GM18519 (cell line): Measurements from ENCODE around the gene NT5C3B.

Experiments used
- ATAC-seq: cut with Tn5 transposase; IDR thresholded peaks from one replicate; pipeline ENCODE4 v1.9.1; 2021; ENCODE audit warnings: mild to moderate bottlenecking, moderate library complexity; ENCODE audit not compliant: unreplicated experiment, low FRiP score

Gene NT5C3B

DNA sequence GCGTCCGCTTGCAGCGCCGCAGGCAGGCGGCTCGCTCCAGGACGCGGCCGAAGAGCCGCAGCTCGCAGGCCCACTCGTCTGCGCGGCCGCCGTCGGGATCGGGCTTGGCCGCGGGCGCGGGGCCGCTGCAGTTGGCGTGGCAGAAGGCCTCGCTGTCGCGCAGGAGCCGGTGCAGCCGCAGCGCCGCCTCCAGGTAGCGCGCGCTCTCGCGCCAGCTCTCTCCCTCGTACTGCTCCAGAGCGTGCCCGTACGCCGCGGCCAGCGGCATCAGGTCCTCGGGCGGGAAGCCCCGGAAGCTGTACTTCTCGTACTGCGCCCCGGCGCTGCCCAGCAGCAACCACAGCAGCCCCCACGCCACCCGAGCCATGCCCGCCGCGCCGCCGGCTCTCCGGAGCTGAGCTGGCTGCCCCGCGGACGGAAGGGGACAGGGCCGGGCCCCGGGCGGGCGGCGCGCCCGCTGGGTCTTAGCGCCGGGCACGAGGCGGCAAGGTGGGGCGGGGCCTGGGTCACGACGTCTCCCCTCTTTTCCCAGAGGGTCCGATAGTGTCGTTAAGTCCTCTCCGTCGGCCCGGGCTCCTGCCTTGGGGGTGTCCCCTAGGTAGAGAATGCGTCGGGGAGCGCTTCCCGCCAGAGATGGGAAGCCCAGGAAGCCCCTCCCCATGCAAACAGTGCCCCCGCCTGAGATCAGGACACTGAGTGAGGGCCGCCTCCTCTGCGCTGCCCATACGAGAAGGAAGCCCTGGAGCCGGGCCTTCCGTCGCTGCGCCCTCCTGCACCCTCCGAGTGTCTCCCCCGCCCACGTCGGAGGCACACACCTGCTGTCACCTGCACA lies 24.3 kb downstream of the NT5C3B start, which contains the start of gene P3H4:
Gene P3H4 (minus strand): TSS at position 401 of the 832 bp plus-strand sequence. CDS start 34 bp downstream, at position 367.
- ATAC-seq, result no peak

DNA sequence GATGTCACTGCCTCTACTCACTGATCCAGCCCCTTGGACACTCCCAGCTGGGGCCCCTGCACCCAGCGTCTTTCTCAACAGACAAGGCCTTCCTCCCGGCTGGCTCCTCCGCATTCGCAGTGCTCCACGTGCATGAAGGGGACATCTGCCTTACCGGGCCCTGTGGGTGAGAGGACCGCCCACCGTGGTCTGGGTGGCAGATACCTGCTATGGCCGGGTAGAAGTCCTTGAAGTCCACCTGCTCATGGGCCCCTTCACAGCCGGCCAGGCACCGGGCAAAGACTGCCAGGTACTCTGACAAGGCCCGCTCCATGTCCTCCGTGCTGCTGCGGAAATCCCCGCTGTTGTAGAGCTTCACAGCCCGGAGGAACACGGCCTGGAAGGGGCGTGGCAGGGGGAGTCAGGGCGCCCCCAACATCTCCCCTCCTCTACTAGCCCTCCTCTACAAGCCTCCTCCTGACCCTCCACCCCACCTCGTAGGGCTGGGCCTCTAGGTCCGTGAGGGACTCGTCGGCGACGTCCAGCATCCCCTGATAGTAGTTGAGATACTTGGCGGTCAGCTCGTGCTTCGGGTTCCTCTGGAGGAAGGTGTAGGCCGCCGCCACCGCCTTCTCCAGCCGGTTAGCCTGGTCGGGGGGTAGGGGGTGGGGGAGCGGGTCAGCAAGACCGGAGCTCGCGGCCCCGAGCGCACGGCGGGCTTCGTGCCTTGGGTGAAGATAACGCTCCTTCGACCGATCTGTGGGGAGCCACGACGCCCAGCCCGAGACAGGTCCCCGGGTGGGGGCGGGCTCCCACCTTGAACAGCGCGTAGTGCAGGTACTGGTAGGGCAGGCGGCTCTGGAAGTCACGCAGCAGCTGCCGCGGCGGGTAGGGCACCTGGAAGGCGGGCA lies 25.1 kb downstream of the NT5C3B start:
- ATAC-seq, result no peak

DNA sequence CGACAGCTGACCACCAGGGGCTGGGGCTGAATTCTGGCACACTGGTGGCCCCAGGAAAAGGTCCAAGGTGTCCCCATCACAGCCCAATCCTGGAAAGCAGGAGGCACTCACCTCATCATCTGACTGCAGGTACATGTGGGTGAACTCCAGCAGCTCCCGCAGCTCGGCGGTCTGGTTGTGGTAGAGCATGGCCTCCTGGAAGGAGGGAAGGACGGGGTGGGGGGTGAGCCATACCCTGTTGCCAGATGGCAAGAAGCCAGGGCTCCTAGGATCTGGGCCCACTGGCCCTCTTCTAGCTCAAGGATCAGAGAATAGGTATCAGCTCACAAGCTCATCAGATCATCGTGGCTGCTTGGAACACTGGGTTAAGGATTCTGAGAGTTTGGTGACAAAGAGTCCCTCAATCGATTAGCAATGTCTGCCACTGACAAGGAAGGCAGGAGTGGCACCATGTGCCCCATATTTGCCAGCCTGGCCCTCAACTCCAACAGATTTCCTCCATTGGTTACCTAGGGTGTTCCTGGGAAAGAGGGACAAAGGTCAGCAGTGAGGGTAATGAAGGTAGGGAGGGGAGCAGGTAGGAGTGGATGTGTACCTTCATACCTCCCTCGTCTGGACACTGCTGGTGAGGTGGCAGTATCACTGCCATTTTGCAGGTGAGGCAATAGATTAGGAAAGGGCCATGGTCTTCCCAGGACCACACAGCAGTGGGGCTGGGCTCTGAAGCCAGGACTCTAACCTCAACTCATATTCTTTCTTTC lies 29.2 kb downstream of the NT5C3B start:
- ATAC-seq, result no peak

DNA sequence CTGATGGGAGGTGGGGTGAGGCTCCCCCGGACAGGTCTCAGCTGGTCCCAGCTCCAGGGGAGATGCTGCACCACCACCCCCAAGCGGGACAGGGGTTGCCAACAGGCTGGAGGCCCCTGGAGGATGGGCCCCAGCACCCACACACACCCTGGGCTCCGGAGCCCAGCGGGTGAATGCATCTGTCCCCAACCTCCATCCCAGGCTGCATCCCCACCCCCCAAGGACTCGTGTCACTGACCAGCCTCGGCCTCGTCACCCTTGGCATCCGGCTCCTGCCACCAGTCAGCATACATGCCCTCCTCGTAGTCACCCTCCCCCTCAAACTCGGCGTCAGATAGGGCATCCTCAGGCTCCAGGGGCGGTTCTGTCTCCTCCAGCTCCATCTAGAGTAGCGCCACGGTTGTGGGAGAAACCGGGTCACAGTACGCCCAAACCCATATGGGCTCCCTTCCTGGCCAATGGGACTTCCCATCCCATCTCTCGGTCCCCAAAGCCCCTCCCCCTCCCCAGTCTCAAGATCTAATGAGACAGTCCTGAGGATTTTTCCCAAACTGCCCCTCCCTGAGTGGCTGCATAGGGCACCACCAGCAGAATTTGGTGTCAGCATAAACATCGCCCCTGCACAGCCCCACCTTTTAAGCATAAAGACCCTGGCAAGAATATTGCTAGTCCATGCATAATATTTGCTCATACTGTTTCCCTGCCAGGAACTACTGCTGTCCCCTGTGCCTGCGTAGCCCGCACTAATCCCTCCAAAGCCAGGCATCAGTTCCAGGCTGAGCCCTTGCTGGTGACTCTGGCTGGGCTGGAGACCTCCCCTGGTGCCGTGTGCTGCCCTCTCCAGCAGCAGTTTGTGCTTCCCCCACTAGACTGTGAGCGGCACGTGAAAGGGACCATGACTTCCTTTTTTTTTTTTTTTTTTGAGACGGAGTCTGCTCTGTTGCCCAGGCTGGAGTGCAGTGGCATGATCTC lies 32.7 kb downstream of the NT5C3B start:
- no peak for ATAC-seq

DNA sequence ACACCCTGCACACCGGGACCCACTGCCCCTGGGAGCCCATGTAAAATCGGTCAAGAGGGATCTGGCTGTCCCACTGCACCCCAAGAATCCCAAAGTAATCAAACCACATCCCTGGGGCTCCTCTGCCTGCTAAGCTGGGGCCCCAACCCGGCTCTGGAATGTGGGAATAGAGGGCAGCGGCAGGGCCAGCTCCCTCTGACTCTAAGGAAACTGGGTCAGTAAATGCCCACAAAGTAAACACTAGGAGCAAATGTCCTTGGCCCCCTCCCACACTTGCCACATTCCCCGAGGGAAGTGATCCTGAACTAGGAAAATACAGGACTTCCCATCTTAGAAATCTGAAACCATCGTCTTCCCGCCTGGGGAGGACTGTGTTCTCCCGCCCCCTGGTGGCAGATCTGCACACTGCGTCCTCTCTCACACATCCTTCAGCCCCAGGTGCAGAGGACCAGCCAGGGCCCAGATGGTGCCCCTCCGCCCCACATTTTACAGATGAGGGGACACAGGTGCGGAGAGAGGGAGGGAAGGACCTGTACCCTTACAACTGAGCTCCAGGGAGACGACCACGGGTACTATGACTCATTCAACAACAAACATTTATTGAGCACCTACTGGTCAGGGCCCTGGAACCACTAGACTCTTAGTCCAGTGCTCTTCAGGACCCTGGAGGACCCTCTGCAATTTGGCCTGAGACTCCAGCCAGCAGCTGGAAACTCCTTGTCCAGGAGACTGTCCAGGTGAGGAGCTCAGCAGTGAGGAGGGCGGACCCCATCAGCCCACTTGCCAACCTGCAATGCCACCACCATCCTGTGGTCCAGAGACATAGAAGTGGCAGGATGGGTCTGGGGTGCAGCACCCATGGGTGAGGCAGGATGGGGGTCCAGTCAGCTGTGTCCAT lies 34.4 kb downstream of the NT5C3B start:
- no peak for ATAC-seq

DNA sequence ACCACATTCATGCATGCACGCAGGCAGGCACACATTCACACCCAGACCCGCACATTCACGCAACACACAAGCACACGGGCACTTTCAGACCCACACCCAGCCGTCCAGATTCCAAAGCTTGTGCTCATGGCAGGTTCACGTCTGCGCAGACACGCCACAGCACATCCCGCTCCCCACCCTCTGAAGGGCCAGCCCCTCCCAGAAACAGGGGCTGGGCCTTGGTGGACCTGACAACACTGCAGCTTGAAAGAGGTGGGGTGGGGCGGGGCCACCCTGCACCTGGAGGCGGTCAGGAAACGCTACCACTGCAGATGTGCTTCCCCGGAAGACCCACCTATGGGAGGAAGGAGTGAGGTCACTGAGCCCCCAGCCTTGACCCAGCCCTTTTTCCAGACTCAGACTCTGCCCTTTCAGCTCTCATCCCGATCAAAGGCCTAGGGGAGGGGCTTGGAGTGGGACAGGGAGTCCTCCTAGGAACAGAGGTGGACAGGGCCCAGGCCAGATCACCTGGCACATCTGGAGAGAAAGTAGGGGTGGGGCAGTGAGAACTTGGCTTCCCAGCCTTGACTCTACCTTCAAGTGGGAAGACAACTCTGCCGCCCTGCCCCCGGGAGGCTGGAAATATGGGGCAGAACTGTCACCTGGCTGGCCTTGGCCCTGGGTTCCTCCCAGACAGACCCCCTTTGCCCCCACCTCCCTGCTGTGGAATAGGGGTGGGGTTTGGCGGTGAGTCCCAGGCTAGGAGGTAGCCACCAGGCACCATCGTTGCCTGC lies 35.2 kb downstream of the NT5C3B start:
- ATAC-seq, result no peak

DNA sequence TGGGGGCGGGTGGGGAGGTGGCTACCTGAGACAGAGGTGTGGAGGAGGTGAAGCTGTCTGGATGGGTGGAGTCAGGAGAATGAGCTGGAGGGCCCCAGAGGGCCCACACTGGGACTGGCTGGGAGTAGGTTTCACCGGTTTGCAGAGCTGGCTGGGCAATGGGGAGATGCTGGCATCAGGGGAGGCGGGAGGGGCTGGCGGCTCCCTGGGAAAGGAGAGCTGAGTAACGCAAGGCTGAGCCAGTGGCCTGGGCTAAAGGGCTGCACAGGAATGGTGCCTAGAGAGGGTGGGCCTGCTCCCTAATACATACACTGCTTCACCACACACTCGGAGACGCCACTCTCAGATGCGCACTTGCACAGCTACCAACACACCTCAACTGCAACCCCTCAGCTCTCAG lies 36.7 kb downstream of the NT5C3B start:
- no peak for ATAC-seq

DNA sequence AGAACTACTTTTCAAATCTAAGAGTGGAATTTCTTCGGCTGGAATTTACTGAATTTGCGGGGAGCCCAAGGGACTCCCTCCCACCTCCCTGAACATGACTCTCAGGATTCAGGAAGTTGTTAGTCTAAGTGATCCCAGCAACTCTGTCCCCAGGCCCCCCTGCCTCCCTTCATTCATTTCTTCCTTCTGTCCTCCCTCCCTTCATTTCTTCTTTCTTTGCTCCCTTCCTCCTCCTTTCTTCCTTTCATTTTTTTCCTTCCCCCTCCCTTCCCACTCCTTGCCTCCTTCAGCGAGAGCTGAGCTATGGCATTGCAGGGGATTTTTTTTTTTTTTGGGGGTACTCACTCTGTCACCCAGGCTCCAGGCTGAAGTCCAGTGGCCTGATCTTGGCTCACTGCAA lies 38.7 kb downstream of the NT5C3B start:
- no peak for ATAC-seq

DNA sequence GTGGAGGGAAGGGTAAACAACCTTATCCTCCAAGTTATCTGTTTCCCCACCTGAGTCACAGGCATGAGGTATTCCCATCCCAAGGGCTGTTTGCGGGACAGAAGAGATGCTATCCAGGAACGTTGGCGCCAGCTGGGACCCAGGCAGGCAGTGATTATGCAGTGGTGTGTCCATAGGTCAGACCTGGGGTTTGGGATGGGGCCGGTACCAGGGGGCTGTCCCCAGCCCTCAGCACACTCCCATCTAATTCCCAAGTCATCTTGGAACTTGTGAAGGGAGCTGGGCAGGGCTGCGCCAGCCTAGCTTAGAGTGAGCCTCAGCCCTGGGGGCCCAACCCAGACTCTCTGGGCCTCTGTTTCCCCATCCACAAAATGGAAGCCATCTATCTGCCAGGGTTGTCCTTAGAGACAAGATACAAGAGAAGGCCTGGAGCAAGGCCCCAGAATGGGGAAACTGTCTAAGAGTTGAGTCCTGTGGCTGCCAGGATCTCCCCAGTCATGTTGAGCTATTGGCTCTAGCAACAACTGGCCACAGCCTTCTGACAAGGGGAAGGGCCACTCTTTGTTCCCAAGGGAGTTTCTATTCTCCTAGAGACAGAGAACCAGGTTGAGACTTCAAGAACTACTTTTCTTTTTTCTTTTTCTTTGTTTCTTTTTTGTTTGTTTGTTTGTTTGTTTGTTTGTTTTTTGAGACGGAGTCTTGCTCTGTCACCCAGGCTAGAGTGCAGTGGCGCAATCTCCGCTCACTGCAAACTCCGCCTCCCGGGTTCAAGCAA lies 39.7 kb downstream of the NT5C3B start:
- ATAC-seq, result no peak

DNA sequence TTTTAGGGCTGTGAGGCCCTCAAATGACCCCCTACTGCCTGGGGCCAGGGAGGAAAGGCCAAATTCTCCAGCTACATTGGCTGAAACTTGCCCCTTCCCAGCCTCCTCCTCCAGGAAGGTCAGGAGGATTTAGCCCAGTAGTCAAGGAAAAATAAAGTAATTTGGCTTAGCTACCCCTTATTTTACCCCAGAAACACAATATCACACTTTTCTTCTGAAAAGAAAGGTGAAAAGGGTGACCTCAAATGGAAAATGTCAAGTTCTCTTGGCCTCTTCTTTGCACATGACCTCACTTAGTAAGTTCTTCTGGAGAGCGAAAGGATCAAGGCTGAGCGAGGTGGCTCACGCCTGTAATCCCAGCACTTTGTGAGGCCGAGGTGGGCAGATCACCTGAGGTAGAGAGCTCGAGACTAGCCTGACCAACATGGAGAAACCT lies 41.5 kb downstream of the NT5C3B start:
- no peak for ATAC-seq

DNA sequence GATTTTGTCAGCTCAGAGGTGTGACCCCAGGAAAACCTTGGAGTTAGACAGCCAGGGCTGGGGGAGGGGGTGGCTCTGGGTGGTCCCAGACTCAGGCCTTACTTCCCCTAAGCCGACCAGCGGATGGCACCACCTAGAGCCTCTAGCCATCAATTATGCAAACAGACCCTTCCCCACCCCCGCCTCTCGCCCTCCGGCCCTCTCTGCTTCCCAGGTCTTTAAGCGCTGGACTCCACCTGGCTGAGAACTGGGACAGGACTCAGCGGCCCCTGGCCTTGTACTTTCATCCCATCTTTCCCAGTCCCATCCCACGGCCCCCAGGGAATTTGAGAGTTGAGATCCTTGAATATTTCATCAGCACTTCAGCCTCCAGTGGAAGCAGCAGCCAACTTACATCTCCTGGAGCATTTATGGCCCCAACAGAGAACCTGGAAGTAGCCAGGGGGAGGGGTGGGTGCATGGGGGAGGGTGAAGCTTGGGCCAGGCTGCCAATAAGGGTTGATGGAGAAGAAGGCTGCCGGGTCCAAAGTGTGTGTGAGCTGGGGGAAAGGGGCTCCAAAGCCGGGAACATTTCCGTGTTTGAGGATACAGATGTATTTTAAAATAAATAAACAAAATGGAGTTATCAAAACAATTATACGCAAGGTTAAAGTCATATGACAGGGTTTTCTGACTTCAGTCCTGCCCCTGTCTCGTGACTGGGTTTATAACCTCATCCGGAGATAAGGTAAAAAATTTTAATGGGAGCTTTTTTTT lies 42.1 kb downstream of the NT5C3B start:
- ATAC-seq, result no peak

DNA sequence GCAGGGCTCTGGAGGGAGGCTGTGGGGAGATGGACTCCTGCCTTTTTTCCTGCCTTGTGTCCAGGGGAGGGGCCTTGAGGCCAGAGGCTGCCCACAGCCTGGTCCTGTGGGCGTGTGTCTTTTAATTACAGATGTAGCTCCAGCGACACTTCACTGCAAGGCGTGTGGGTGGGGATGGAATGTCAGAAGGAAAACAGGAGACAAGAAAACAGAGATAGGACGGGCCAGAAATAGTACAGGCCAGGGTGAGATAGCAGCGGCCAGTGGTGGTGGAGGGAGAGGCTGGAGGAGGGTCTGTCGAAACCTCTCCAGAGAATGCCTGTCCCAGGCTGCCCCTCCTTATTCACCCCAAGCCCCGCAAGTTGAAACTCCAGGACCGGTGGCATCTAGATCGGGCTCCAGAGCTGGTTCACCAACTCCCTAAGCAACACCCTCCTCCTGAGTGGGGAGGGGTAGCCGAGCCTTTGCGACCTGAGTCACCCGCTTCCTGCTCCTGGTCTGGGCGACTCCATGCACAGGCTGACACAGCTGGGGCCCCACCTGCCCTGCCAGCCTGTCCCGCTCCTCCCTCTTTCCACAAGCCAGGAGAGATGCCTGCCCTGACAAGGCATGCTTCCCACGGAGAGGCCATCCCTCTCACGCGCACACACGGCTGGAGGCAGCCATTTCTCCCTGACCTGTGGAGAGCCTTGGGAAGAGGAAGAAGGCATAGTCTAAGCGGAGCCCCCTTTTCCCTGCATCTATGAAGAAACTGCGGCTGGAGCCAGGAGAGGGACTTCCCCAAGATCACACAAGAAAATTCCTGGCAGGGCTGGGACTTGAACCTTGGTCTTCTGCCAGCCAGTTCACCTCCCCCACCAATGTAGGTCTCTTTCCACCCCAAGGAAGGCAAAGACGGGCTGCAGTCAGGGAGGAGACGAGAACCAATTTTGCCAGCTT lies 42.9 kb downstream of the NT5C3B start:
- ATAC-seq, result no peak

DNA sequence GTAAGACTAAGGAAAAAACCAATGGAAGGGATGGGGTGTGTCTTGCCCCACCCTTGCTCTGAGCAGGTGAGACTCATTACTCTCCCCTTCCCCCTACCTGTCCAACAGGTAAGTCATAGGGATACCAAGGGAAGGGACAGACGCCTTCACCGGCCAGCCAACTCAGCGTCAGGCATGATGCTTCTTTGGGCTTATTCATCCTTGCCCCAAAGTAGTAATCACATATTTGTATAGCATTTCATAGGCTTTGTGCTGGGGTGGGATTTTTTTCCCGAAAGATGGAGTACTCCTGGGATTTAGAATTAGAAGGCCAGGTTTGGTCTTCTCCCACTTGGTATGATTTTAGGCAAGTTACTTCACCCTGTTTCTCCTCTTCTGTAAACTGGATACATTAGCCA lies 49.0 kb downstream of the NT5C3B start:
- ATAC-seq, result no peak

DNA sequence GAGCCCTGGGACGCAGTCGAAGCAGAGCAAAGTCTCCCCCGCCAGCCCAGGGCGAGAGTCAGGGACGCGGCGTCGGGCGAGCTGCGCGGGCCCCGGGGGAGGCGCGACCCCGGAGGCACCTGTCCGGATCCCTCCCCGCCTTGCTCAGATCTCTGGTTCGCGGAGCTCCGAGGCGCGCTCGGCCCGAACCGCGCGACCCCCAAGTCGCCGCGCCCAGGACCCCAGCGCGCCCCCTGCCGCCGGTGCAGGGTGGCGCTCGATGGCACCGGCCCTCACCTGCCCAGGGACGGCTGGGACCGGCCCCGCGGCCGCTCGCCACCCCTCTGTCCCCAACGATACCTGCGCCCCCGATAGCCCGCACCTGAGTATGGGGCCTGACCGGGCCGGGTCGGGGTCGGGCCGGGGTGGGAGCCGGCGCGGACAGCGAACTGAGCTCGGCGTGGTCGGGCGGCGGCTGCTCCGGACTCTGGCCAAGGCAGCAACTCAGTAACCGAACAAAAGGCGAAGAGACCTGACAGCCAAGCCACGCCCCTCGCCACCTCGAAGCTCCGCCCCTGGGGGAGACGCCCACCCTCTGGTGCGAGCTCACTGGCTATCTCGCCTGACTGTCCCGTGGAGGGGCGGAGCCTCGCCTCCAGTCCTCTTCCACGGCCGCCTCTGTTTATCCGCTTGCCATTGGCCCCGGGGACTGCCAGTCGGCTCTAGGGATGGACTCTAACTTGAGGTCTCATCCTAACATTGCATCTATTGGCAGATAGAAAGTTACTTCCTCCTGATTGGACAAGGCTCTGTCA lies 49.6 kb downstream of the NT5C3B start, which contains the start of gene JUP:
Gene JUP (minus strand): TSS at position 485 of the 794 bp plus-strand sequence. CDS start 14,857 bp downstream, outside the sequence.
- ATAC-seq, result peak; percentile 76
